DND-41 (cell line): ENCODE results near the gene HDAC10.

Source experiments
- CTCF ChIP-seq: IDR thresholded peaks from 2 replicates; pipeline ENCODE4 v1.5.1; 2012; ENCODE audit warnings: borderline replicate concordance, low read length, moderate library complexity, mild to moderate bottlenecking; ENCODE audit not compliant: poor library complexity, severe bottlenecking; ENCODE audit errors: extremely low read depth
- EZH2 ChIP-seq: IDR thresholded peaks from 3 replicates; pipeline ENCODE4 v1.6.1; 2012; ENCODE audit warnings: borderline replicate concordance, low read depth, mild to moderate bottlenecking, moderate library complexity, low read length, inconsistent platforms; ENCODE audit not compliant: severe bottlenecking

- no peak for TF ChIP-seq CTCF
- no peak for TF ChIP-seq EZH2
These were observed 19.1 kb upstream of the HDAC10 start, which contains the start of gene MAPK11 for GRCh38 chr22:50269970-50270665.
